GM19043 (cell line): ENCODE results near the gene GAPDH.
"Not testable (repeated sequence)": the region's sequence is repeated elsewhere in the genome, so short reads cannot be mapped to it uniquely, and the experiment has no call there.

Experiments
- ATAC-seq: cut with Tn5 transposase; IDR thresholded peaks from one replicate; pipeline ENCODE4 v1.9.1; 2021; ENCODE audit warnings: low read depth; ENCODE audit not compliant: unreplicated experiment

Gene GAPDH

GRCh38 chr12:6558014-6558760 is 23.9 kb downstream of the GAPDH start:
- ATAC-seq, result not testable (repeated sequence)

DNA sequence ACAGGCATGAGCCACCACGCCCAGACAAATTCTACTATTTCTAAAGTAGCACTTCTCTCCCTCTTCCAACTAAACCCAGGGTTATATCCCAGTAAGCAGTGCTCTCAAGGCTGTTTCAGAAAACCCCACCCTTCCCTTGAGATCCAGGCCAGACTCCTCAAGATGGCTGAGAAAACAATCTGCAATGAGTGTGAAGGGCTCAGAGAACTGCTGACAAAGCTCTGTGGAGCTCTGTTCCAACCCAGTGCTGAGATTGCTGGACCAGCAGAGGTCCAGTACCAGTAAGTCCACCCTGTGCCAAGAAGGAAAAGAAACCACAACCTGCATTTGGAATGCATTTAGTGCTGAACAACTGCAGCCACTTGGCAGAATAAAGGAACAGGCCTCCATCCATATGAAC is 25.2 kb downstream of the GAPDH start:
- no peak for ATAC-seq

- no peak for ATAC-seq
Observed at GRCh38 chr12:6560501-6561205, 26.3 kb downstream of the GAPDH start.

GRCh38 chr12:6562881-6563280 is 28.6 kb downstream of the GAPDH start:
- ATAC-seq, result no peak

GRCh38 chr12:6563448-6564050 is 29.2 kb downstream of the GAPDH start:
- ATAC-seq, result no peak

DNA sequence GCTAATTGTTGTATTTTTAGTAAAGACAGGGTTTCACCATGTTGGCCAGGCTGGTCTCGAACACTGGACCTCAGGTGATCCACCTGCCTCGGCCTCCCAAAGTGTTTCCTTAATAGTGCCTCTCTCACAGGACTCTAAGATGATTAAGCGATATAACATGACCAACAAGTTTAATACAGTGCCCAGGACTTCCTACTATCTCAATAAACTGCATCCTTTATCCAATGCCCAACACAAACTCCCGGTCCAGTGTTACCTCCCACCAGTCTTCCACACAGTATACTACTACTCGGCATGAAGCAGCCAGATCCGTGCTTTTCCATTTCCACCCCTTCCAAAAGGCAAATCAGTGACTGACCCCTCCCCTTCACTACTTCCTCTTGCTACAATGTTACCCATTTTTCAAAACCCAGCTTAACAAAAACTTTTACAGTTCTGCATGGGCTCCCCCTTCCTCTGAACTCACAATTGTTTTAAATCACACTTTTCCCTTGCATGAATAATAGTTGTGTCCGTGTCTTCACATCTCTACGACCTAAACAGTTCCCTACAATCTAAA is 32.9 kb downstream of the GAPDH start:
- ATAC-seq, result no peak

- ATAC-seq, result no peak
Observed at GRCh38 chr12:6569312-6569711, 35.0 kb downstream of the GAPDH start.

- no peak for ATAC-seq
Observed at GRCh38 chr12:6569786-6570185, 35.5 kb downstream of the GAPDH start.

DNA sequence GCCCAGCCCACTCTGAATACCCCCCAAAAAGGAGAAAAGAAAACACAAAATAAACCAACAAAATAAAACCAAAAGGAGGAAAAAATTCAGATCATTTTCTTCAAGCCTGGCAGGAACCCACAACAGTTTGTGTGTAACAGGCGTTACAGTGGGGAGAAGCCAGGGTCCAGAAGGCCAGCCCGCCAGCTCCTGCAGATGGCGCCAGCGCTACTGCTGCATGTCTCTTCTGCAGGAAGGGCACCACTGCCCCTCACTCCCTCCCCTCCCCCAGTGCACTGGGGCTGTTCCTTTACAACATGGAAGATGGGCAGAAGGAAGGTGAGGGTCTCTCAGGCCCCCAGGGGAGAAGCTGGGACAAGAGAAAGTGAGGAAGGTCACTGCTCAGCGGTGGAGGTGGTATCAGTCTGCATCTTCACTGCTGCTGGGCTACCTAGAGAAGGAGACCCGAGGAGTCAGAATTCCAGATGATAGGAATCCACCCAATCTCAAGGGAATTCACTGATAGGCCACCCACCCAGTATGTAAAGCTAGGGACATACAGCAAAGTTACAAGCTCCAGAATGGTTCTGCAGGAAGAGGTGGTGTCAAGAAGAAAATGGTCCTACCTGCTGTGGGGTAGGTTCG is 36.1 kb downstream of the GAPDH start:
- ATAC-seq, result no peak

DNA sequence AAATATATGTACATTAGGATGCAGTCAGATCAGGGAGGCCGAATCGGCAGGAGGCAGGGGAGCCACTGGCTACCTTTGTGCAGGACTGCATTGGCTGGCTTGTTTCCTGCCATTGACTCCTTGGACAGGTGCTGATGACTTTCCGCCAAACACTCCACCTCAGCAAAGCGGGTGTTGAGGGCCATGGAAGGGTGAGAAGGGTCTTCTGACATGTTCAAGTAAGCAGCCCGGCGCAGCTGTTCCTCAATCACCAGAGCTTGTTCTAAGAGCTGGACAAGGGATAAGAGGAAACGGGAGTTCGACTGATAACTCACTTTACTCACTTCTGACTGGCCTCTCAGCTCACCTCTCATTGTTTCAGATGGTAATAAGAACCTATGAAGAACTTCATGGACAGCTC is 38.7 kb downstream of the GAPDH start:
- no peak for ATAC-seq

DNA sequence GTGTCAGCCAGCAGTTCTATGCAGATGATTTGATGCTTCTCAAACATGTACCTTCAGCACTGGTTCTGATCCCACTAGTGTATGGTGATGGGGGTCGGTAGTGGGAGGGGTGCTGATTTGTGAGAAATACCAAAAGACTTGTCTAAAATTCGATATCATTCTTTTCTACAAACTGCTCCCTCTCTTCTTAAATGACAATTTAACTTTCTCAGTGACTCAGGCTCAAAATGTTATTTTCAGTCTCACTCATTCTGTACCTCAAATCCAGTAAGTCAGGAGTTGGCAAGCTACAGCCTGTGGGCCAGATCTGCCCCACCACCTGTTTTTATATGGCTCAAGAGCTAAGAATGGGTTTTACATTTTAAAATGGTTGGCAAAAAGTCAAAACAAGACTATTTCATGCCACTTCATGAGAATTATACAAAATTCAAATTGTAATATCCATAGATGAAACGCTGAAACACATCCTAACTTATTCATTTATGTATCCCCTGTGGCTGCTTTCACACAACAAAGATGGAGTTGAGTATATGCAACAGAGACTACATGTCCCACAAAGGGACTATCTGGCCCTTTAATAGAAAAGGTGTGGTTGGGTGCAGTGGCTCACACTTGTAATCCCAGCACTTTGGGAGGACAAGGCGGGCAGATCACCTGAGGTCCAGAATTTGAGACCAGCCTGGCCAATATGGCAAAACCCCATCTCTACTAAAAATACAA is 40.4 kb downstream of the GAPDH start:
- ATAC-seq, result no peak

DNA sequence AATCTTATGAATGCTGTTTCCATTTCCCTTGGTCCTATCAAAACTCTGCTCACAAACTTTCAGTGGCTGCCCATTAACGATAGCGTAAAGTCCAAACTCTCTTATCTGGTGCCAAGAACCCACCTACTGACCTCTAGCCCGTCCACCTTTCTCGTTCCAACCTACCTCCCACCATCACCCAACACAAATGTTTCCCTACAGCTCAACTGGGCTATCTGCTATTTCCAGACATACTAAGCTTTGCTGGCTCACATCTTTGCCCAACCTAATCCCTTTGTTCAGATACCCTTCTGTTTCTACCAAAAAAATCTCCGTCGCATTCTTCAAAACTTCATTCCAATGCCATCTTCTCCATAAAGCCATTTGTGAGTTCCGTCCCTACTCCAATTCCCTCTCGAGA is 41.3 kb downstream of the GAPDH start:
- ATAC-seq, result no peak

GRCh38 chr12:6582196-6582595 is 47.9 kb downstream of the GAPDH start:
- ATAC-seq, result no peak

DNA sequence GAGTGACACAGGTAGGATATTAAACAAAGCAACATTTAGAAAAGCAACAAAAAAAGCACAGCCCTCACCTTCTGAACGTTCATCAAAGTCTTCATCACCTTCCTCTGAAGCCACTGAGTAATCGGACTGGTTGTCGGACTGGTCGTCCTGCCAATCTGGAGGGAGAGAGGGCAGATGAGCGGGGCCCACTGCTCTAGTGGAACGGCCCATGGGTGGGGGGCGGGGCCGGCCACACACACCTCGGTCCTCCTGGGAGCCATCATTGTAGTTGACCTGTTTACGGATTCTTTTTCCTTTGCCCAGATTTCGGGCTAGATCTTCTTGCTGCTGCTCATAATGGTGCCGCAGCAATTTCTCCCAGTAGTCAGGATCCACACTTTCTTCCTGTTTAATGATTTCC is 48.6 kb downstream of the GAPDH start:
- ATAC-seq, result no peak

- ATAC-seq, result no peak
Observed at GRCh38 chr12:6584293-6584692, 50.0 kb downstream of the GAPDH start.

GRCh38 chr12:6586569-6586968 is 52.3 kb downstream of the GAPDH start:
- ATAC-seq, result not testable (repeated sequence)
